ENCODE data around the gene OLIG1. TPM values are rescaled to one million over a fixed set of nuclear protein-coding genes. Genes with fewer than 3 reads are reported as not detected.

The OLIG1 gene
- total RNA-seq, 1 experiment from 2014 or later, result not detected

GRCh38 chr21:33037501-33037900 lies 32.4 kb upstream of the OLIG1 start:
- DNase-seq (ENCODE audit: low read depth in 1 of 2, low spot score in 2 of 2), result no peak
- Histone ChIP-seq H3K4me1 (replicated peaks) (peaks cover 12% of the 10 kb centered on the region), H3K27ac (no peak overlapping the region), H3K9me3 (replicated peaks) (no peaks in the 10 kb centered on the region), H3K27me3 (replicated peaks) (peaks cover 20% of the 10 kb centered on the region), H3K36me3 (no peaks in the 10 kb centered on the region), H3K4me3 (no peak overlapping the region)

GRCh38 chr21:33039536-33039935 lies 30.4 kb upstream of the OLIG1 start:
- no peak for DNase-seq (ENCODE audit: low read depth in 1 of 2, low spot score in 2 of 2)
- Histone ChIP-seq H3K27me3 (replicated peaks) (peaks cover 2% of the 10 kb centered on the region), H3K4me3 (no peak overlapping the region), H3K36me3 (no peaks in the 10 kb centered on the region), H3K4me1 (replicated peaks) (peaks cover 19% of the 10 kb centered on the region), H3K9me3 (replicated peaks) (no peaks in the 10 kb centered on the region), H3K27ac (no peak overlapping the region)

GRCh38 chr21:33040215-33040614 lies 29.7 kb upstream of the OLIG1 start:
- H3K4me3 ChIP-seq, result no peak overlapping the region

GRCh38 chr21:33041981-33042380 lies 28.0 kb upstream of the OLIG1 start:
- no peak overlapping the region for H3K27ac ChIP-seq
- peaks cover 3% of the 10 kb centered on the region; the same call in 1 of the 2 replicates for H3K27me3 ChIP-seq (replicated peaks)
- no peaks in the 10 kb centered on the region for H3K9me3 ChIP-seq (replicated peaks)
- no peaks in the 10 kb centered on the region for H3K36me3 ChIP-seq
- H3K4me1 ChIP-seq (replicated peaks), result peaks cover 12% of the 10 kb centered on the region
- H3K4me3 ChIP-seq, result no peak overlapping the region
- DNase-seq (ENCODE audit: low read depth in 1 of 2, low spot score in 2 of 2), result no peak

More at GRCh38 chr21:33040215-33040614, 29.7 kb upstream of the OLIG1 start:
- no peak overlapping the region for H3K27ac ChIP-seq
- H3K36me3 ChIP-seq, result no peaks in the 10 kb centered on the region
- H3K9me3 ChIP-seq (replicated peaks), result no peaks in the 10 kb centered on the region
- H3K4me1 ChIP-seq (replicated peaks), result peaks cover 19% of the 10 kb centered on the region
- no peak for DNase-seq (ENCODE audit: low read depth in 1 of 2, low spot score in 2 of 2)
- H3K27me3 ChIP-seq (replicated peaks), result no peaks in the 10 kb centered on the region; the same call in 1 of the 2 replicates

GRCh38 chr21:33042812-33043211 lies 27.1 kb upstream of the OLIG1 start:
- H3K9me3 ChIP-seq (replicated peaks), result no peaks in the 10 kb centered on the region
- H3K4me1 ChIP-seq (replicated peaks), result peaks cover 12% of the 10 kb centered on the region
- H3K4me3 ChIP-seq, result no peak overlapping the region
- H3K36me3 ChIP-seq, result no peaks in the 10 kb centered on the region
- DNase-seq (ENCODE audit: low read depth in 1 of 2, low spot score in 2 of 2), result peak in 1 of 2 experiments; percentile 38
- H3K27me3 ChIP-seq (replicated peaks), result peaks cover 3% of the 10 kb centered on the region; the same call in 1 of the 2 replicates
- H3K27ac ChIP-seq, result no peak overlapping the region

GRCh38 chr21:33046455-33046854 lies 23.5 kb upstream of the OLIG1 start:
- H3K27me3 ChIP-seq (replicated peaks), result peaks cover 7% of the 10 kb centered on the region; the same call in 1 of the 2 replicates
- H3K4me1 ChIP-seq (replicated peaks), result peaks cover 12% of the 10 kb centered on the region
- H3K9me3 ChIP-seq (replicated peaks), result no peaks in the 10 kb centered on the region
- no peaks in the 10 kb centered on the region for H3K36me3 ChIP-seq
- no peak for DNase-seq (ENCODE audit: low read depth in 1 of 2, low spot score in 2 of 2)
- no peak overlapping the region for H3K27ac ChIP-seq
- no peak overlapping the region for H3K4me3 ChIP-seq

GRCh38 chr21:33047231-33047630 lies 22.7 kb upstream of the OLIG1 start:
- Histone ChIP-seq H3K9me3 (replicated peaks) (no peaks in the 10 kb centered on the region), H3K4me3 (no peak overlapping the region), H3K4me1 (replicated peaks) (peaks cover 11% of the 10 kb centered on the region), H3K36me3 (no peaks in the 10 kb centered on the region), H3K27ac (no peak overlapping the region), H3K27me3 (replicated peaks) (peaks cover 8% of the 10 kb centered on the region; the same call in 1 of the 2 replicates)
- no peak for DNase-seq (ENCODE audit: low read depth in 1 of 2, low spot score in 2 of 2)

- Histone ChIP-seq H3K36me3 (no peaks in the 10 kb centered on the region), H3K4me1 (replicated peaks) (no peaks in the 10 kb centered on the region), H3K9me3 (replicated peaks) (no peaks in the 10 kb centered on the region), H3K27me3 (replicated peaks) (peaks cover 13% of the 10 kb centered on the region), H3K4me3 (no peak overlapping the region), H3K27ac (no peak overlapping the region)
- no peak for DNase-seq (ENCODE audit: low read depth in 1 of 2, low spot score in 2 of 2)
Measured at GRCh38 chr21:33051925-33052324, 18.0 kb upstream of the OLIG1 start.

GRCh38 chr21:33053951-33054350 lies 16.0 kb upstream of the OLIG1 start:
- DNase-seq (ENCODE audit: low read depth in 1 of 2, low spot score in 2 of 2), result no peak
- H3K36me3 ChIP-seq, result no peaks in the 10 kb centered on the region
- no peaks in the 10 kb centered on the region for H3K4me1 ChIP-seq (replicated peaks)
- peaks cover 15% of the 10 kb centered on the region for H3K27me3 ChIP-seq (replicated peaks)
- no peak overlapping the region for H3K27ac ChIP-seq
- H3K9me3 ChIP-seq (replicated peaks), result no peaks in the 10 kb centered on the region
- H3K4me3 ChIP-seq, result no peak overlapping the region

- no peak for DNase-seq (ENCODE audit: low read depth in 1 of 2, low spot score in 2 of 2)
- H3K27ac ChIP-seq, result no peak overlapping the region
- no peaks in the 10 kb centered on the region for H3K9me3 ChIP-seq (replicated peaks)
- H3K36me3 ChIP-seq, result no peaks in the 10 kb centered on the region
- peaks cover 18% of the 10 kb centered on the region for H3K27me3 ChIP-seq (replicated peaks)
- H3K4me1 ChIP-seq (replicated peaks), result no peaks in the 10 kb centered on the region
- H3K4me3 ChIP-seq, result no peak overlapping the region
Measured at GRCh38 chr21:33055991-33056390, 13.9 kb upstream of the OLIG1 start.

- H3K4me1 ChIP-seq (replicated peaks), result no peaks in the 10 kb centered on the region
- no peaks in the 10 kb centered on the region for H3K9me3 ChIP-seq (replicated peaks)
- no peak overlapping the region for H3K4me3 ChIP-seq
- H3K36me3 ChIP-seq, result no peaks in the 10 kb centered on the region
- no peak overlapping the region for H3K27ac ChIP-seq
- peaks cover 18% of the 10 kb centered on the region for H3K27me3 ChIP-seq (replicated peaks)
- no peak for DNase-seq (ENCODE audit: low read depth in 1 of 2, low spot score in 2 of 2)
Measured at GRCh38 chr21:33057385-33057940, 12.5 kb upstream of the OLIG1 start.

- Histone ChIP-seq H3K27me3 (replicated peaks) (peaks cover 14% of the 10 kb centered on the region), H3K9me3 (replicated peaks) (no peaks in the 10 kb centered on the region), H3K36me3 (no peaks in the 10 kb centered on the region), H3K27ac (no peak overlapping the region), H3K4me3 (no peak overlapping the region), H3K4me1 (replicated peaks) (no peaks in the 10 kb centered on the region)
- DNase-seq (ENCODE audit: low read depth in 1 of 2, low spot score in 2 of 2), result no peak
Measured at GRCh38 chr21:33058527-33058926, 11.4 kb upstream of the OLIG1 start.

GRCh38 chr21:33058957-33059356 lies 11.0 kb upstream of the OLIG1 start:
- Histone ChIP-seq H3K27ac (no peak overlapping the region), H3K27me3 (replicated peaks) (peaks cover 17% of the 10 kb centered on the region), H3K4me3 (no peak overlapping the region), H3K4me1 (replicated peaks) (no peaks in the 10 kb centered on the region), H3K36me3 (no peaks in the 10 kb centered on the region), H3K9me3 (replicated peaks) (no peaks in the 10 kb centered on the region)
- no peak for DNase-seq (ENCODE audit: low read depth in 1 of 2, low spot score in 2 of 2)

- no peaks in the 10 kb centered on the region for H3K4me1 ChIP-seq (replicated peaks)
- H3K4me3 ChIP-seq, result no peak overlapping the region
- no peaks in the 10 kb centered on the region for H3K36me3 ChIP-seq
- peaks cover 21% of the 10 kb centered on the region for H3K27me3 ChIP-seq (replicated peaks)
- H3K27ac ChIP-seq, result no peak overlapping the region
- no peak for DNase-seq (ENCODE audit: low read depth in 1 of 2, low spot score in 2 of 2)
- no peaks in the 10 kb centered on the region for H3K9me3 ChIP-seq (replicated peaks)
Measured at GRCh38 chr21:33059380-33059841, 10.5 kb upstream of the OLIG1 start.

GRCh38 chr21:33061233-33061632 lies 8.7 kb upstream of the OLIG1 start:
- no peak for DNase-seq (ENCODE audit: low read depth in 1 of 2, low spot score in 2 of 2)
- Histone ChIP-seq H3K9me3 (replicated peaks) (no peaks in the 10 kb centered on the region), H3K4me1 (replicated peaks) (no peaks in the 10 kb centered on the region), H3K4me3 (no peak overlapping the region), H3K27me3 (replicated peaks) (peaks cover 37% of the 10 kb centered on the region), H3K27ac (no peak overlapping the region), H3K36me3 (no peaks in the 10 kb centered on the region)

Measured in SJSA1 (cell line).